Neuron (in vitro differentiated cells): ENCODE measurements around the gene CENPH.
"Not testable (repeated sequence)": the region's sequence is repeated elsewhere in the genome, so short reads cannot be mapped to it uniquely, and the experiment has no call there.

Experiments used
- H2AFZ ChIP-seq: one replicate; pipeline ENCODE4 v1.6.1; 2013; ENCODE audit warnings: low read depth, mild to moderate bottlenecking, inconsistent platforms, low read length, moderate library complexity
- H3K27me3 ChIP-seq: one replicate; pipeline ENCODE4 v1.6.1; 2013; ENCODE audit warnings: low read length; ENCODE audit not compliant: insufficient read depth
- H3K36me3 ChIP-seq: one replicate; pipeline ENCODE4 v1.6.1; 2013; ENCODE audit warnings: low read length; ENCODE audit not compliant: insufficient read depth
- H3K4me1 ChIP-seq: one replicate; pipeline ENCODE4 v1.6.1; 2013; ENCODE audit warnings: low read length; ENCODE audit not compliant: insufficient read depth
- H3K4me3 ChIP-seq: 2 replicates; pipeline ENCODE4 v1.5.1; 2013; ENCODE audit warnings: mild to moderate bottlenecking, low read length, moderate library complexity
- H3K9me3 ChIP-seq: one replicate; pipeline ENCODE4 v1.6.1; 2013; ENCODE audit warnings: low read length

Gene CENPH

GRCh38 chr5:69217548-69218526, 28.5 kb downstream of the CENPH start:
- peaks cover 11% of the 10 kb centered on the region for H3K4me1 ChIP-seq
- no peaks in the 10 kb centered on the region for H3K27me3 ChIP-seq

GRCh38 chr5:69219939-69220338, 30.6 kb downstream of the CENPH start:
- Histone ChIP-seq H3K4me3 (no peak overlapping the region), H3K27me3 (no peaks in the 10 kb centered on the region), H3K4me1 (peaks cover 11% of the 10 kb centered on the region), H2AFZ (no peak overlapping the region), H3K36me3 (no peaks in the 10 kb centered on the region), H3K9me3 (no peaks in the 10 kb centered on the region)

More at GRCh38 chr5:69217548-69218526, 28.5 kb downstream of the CENPH start:
- Histone ChIP-seq H2AFZ (peak overlapping the region; percentile 68), H3K9me3 (no peaks in the 10 kb centered on the region), H3K36me3 (peaks cover 5% of the 10 kb centered on the region), H3K4me3 (peak overlapping the region; percentile 62)

GRCh38 chr5:69220371-69220770, 31.0 kb downstream of the CENPH start:
- not testable (repeated sequence) for H3K36me3 ChIP-seq, H3K27me3 ChIP-seq, H3K4me3 ChIP-seq, H3K9me3 ChIP-seq, H2AFZ ChIP-seq
- H3K4me1 ChIP-seq: peaks cover 11% of the 10 kb centered on the region

GRCh38 chr5:69220833-69221232, 31.4 kb downstream of the CENPH start:
- not testable (repeated sequence) for H3K27me3 ChIP-seq, H3K9me3 ChIP-seq, H2AFZ ChIP-seq, H3K4me3 ChIP-seq, H3K36me3 ChIP-seq
- peaks cover 11% of the 10 kb centered on the region for H3K4me1 ChIP-seq

GRCh38 chr5:69224520-69224919, 35.1 kb downstream of the CENPH start:
- H3K4me1 ChIP-seq: no peaks in the 10 kb centered on the region
- H3K36me3 ChIP-seq: peaks cover 13% of the 10 kb centered on the region
- no peak overlapping the region for H3K4me3 ChIP-seq
- H3K27me3 ChIP-seq: no peaks in the 10 kb centered on the region
- H3K9me3 ChIP-seq: no peaks in the 10 kb centered on the region
- no peak overlapping the region for H2AFZ ChIP-seq

DNA sequence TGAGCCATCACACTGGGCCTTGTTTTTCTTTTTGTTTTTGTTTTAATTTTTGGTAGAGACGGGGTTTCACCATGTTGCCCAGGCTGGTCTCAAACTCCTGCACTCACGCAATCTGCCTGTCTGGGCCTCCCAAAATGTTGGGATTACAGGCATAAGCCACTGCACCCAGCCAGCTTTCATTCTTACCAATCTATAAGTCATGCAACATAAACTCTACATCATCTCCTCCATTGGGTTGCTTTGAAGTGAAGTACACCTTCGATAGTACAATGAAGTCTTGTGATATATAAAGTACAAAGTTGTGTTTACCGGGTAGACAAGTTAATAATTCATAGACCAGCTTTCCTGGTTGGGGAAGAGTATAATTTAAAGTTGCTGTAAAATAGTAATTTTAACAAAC, 36.5 kb downstream of the CENPH start:
- no peak overlapping the region for H3K4me3 ChIP-seq
- peaks cover 20% of the 10 kb centered on the region for H3K36me3 ChIP-seq
- no peaks in the 10 kb centered on the region for H3K9me3 ChIP-seq
- no peaks in the 10 kb centered on the region for H3K27me3 ChIP-seq
- H2AFZ ChIP-seq: no peak overlapping the region
- no peaks in the 10 kb centered on the region for H3K4me1 ChIP-seq

DNA sequence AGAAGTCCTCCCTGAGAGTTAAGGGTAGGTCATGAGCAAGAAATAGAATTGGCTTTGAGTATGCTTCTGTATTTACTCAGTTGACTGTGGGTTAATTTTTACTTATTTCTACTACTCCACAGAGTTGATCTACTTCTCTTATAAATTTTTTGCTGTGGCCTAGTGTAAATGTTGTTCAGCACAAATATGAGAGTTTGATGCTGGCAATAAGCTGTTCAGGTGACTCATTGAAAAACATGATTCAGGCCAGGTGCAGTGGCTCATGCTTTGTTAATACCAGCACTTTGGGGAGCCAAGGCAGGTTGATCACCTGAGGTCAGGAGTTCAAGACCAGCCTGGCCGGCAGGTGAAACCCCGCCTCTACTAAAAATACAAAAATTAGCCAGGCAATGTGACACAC, 40.8 kb downstream of the CENPH start:
- Histone ChIP-seq H3K4me3 (no peak overlapping the region), H3K27me3 (no peaks in the 10 kb centered on the region), H3K4me1 (peaks cover 4% of the 10 kb centered on the region), H2AFZ (no peak overlapping the region), H3K36me3 (peaks cover 20% of the 10 kb centered on the region), H3K9me3 (no peaks in the 10 kb centered on the region)

DNA sequence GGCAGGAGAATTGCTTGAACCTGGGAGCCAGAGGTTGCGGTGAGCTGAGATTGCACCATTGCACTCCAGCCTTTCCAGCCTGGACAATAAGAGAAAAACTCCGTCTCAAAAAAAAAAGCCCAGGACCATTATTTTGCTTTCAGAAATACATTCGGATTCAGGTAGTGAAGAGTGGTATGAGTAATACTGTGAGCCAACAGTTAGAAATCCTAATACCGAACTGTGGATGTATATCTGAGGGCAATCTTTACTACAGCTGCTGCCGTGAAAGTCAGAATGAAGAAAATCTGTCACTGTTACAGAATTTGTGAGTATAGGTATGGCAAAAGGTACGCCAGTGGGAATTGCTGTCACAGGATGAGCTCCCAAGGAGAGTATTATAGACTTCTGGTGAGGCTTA, 41.9 kb downstream of the CENPH start:
- peaks cover 20% of the 10 kb centered on the region for H3K36me3 ChIP-seq
- peaks cover 11% of the 10 kb centered on the region for H3K4me1 ChIP-seq
- no peaks in the 10 kb centered on the region for H3K9me3 ChIP-seq
- no peak overlapping the region for H3K4me3 ChIP-seq
- no peak overlapping the region for H2AFZ ChIP-seq
- H3K27me3 ChIP-seq: no peaks in the 10 kb centered on the region

- Histone ChIP-seq H3K4me3 (no peak overlapping the region), H3K27me3 (no peaks in the 10 kb centered on the region), H2AFZ (no peak overlapping the region), H3K4me1 (peaks cover 11% of the 10 kb centered on the region), H3K36me3 (peaks cover 21% of the 10 kb centered on the region), H3K9me3 (no peaks in the 10 kb centered on the region)
Observed at GRCh38 chr5:69231851-69232250, 42.5 kb downstream of the CENPH start.

DNA sequence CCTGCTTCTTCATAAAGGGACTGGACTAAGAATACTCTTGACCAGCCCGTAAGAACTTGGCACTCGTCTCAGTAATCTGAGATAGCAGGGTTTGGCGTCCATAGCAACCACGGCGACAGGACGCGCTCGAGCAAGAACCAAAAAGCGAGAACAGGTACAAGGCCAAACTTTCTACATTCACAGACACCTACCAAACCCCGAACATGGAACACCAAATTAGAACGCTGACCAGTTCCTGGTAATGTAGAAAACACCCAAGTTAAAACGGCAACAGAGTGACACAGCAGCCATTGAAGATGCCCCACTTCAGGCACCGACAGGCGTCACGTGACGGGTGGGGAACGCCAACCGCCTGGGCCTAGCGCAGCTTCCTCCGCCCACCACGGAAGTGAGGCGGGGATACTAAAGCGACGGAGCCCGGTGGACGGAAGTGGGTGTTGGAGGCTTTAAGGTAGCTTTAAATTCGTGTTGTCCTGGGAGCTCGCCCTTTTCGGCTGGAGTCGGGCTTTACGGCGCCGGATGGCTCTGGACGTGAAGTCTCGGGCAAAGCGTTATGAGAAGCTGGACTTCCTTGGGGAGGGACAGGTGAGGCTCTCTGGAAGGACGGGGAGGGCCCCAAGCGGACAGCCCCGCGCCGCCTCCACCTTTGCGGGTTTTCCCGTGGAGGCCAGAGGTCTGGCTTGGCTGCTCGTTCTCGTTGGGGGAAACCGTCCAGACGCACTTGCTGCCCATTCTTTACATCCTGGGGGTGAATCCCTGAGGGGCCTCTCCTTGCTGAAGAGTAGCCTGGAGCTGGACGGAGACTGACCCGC, 45.3 kb downstream of the CENPH start, which contains the start of gene CDK7:
Gene CDK7 (plus strand): TSS at position 430 of the 812 bp plus-strand sequence. CDS start 90 bp downstream, at position 520.
- peak within 1 kb of the TSS; percentile 88 for H3K4me3 ChIP-seq
- no peaks in the 10 kb centered on the region for H3K9me3 ChIP-seq
- H3K4me1 ChIP-seq: peaks cover 11% of the 10 kb centered on the region
- peaks cover 29% of the 10 kb centered on the region for H3K36me3 ChIP-seq
- no peaks in the 10 kb centered on the region for H3K27me3 ChIP-seq
- peak within 1 kb of the TSS; percentile 93 for H2AFZ ChIP-seq

DNA sequence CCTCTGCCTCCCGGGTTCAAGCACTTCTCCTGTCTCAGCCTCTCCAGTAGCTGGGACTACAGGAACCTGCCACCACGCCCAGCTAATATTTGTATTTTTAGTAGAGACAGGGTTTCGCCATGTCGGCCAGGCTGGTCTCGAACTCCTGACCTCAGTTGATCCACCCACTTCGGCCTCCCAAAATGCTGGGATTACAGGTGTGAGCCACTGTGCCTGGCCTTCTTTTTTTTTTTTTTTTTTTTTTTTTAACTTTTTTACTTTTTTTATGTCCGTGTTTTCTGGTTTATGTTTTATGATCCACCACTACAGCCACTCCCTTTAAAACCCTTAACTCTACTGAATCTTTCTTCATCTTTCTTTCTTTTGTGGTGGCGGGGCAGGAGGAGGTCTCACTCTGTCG, 47.4 kb downstream of the CENPH start:
- not testable (repeated sequence) for H3K9me3 ChIP-seq, H2AFZ ChIP-seq, H3K4me3 ChIP-seq, H3K27me3 ChIP-seq
- Histone ChIP-seq H3K4me1 (peaks cover 11% of the 10 kb centered on the region), H3K36me3 (peaks cover 30% of the 10 kb centered on the region)

DNA sequence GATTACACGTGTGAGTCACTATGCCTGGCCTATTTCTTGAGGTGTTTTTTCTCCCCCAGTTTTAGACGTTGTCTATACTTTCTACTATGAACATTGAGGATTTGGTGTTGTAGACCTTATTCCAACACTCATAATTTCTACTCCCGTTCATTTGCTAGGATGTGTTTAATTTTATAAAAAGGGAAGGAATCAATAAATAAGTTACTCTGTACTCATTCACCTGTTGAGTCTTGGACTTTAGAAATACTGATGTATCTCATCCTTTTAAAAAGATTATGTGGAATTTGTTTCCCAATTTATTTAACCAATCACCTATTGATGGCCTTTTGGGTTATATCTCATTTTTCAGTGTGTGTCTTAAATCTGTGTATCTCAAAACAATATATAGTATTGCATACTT, 48.5 kb downstream of the CENPH start:
- Histone ChIP-seq H3K27me3 (no peaks in the 10 kb centered on the region), H2AFZ (no peak overlapping the region), H3K9me3 (peaks cover 2% of the 10 kb centered on the region), H3K4me3 (no peak overlapping the region), H3K4me1 (peaks cover 11% of the 10 kb centered on the region), H3K36me3 (peaks cover 32% of the 10 kb centered on the region)

GRCh38 chr5:69238760-69239251, 49.4 kb downstream of the CENPH start:
- H3K27me3 ChIP-seq: no peaks in the 10 kb centered on the region
- no peak overlapping the region for H2AFZ ChIP-seq
- H3K9me3 ChIP-seq: peaks cover 6% of the 10 kb centered on the region
- H3K36me3 ChIP-seq: peaks cover 32% of the 10 kb centered on the region
- H3K4me3 ChIP-seq: no peak overlapping the region
- H3K4me1 ChIP-seq: peaks cover 11% of the 10 kb centered on the region
